GM06990 (cell line): Measurements from ENCODE around the gene RIMBP2.

Experiments
- DNase-seq: peaks from one replicate; pipeline ENCODE4 v3.0.0-alpha.2; 2011; ENCODE audit not compliant: insufficient read length; ENCODE audit errors: extremely low read depth
- H3K27me3 ChIP-seq: replicated peaks from 2 replicates; pipeline ENCODE4 v1.6.0; 2011; ENCODE audit warnings: low read length; ENCODE audit not compliant: control insufficient read depth, insufficient read depth
- H3K36me3 ChIP-seq: 2 replicates; pipeline ENCODE4 v1.5.1; 2011; ENCODE audit warnings: low read length; ENCODE audit not compliant: control insufficient read depth, insufficient read depth
- H3K4me3 ChIP-seq: replicated peaks from 2 replicates; pipeline ENCODE4 v1.5.1; 2011; ENCODE audit warnings: low read depth, mild to moderate bottlenecking, control low read depth, low read length
- TF ChIP-seq, protein P1 (sequence below): IDR thresholded peaks from 2 replicates; pipeline ENCODE4 v1.5.1; 2011; ENCODE audit warnings: low read length, control low read depth, mild to moderate bottlenecking, inconsistent platforms; ENCODE audit not compliant: insufficient read depth, poor library complexity, severe bottlenecking

Gene RIMBP2

DNA sequence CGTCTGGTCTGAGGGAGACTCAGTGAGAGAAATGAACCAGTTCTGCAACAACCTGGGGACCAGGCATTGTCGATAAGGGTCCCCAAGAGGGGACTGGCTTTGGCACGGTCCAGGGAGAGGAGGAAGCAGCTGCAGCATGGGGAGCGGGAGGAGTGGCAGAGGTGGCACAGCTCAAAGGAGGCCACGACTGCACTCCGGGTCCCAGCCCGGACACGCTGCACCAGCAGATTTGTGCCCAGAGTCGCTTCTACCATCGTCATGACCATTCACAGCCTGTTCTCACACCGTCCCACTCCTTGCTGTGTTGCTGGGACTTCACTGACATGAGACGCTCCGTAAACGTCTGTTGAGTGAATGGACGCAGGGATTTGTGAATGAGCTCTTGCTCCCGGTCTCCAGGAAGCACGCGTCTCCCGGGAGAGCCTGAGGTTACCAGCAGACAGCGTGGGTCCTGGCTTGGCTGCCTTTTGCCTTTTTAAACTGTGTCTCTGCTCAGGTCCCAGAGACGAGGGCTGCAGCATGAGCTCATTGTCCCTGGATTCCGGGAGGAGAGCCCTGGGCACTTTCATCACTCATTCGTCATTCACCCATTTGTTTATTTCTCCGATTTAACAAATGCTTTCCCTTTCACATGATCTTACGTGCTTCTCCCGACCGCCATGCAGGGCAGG, 241.4 kb downstream of the RIMBP2 start:
- Histone ChIP-seq H3K27me3 (no peaks in the 10 kb centered on the region), H3K36me3 (no peaks in the 10 kb centered on the region), H3K4me3 (no peak overlapping the region)
- DNase-seq = no peak
- TF ChIP-seq, protein P1, sequence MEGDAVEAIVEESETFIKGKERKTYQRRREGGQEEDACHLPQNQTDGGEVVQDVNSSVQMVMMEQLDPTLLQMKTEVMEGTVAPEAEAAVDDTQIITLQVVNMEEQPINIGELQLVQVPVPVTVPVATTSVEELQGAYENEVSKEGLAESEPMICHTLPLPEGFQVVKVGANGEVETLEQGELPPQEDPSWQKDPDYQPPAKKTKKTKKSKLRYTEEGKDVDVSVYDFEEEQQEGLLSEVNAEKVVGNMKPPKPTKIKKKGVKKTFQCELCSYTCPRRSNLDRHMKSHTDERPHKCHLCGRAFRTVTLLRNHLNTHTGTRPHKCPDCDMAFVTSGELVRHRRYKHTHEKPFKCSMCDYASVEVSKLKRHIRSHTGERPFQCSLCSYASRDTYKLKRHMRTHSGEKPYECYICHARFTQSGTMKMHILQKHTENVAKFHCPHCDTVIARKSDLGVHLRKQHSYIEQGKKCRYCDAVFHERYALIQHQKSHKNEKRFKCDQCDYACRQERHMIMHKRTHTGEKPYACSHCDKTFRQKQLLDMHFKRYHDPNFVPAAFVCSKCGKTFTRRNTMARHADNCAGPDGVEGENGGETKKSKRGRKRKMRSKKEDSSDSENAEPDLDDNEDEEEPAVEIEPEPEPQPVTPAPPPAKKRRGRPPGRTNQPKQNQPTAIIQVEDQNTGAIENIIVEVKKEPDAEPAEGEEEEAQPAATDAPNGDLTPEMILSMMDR = no peak

DNA sequence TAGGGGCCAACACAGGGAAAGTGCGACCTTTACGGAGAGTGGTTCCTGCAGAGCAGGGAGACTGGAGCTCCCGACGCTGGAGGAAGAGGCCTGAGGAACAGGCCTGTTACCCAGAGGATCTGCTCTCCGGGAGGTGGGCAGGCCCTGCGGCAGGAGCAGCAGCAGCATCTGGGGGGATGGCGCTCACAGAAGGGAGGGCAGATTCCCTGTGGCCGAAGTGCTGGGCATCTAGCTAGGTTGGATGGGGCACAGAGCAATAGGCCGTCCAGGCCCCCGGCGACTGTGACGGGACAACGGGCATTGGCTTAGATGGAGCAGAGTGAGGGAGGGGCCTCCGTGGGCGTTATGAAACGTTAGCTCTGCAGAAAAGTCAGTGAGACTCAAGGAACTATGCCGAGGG, 242.8 kb downstream of the RIMBP2 start:
- Histone ChIP-seq H3K36me3 (no peaks in the 10 kb centered on the region), H3K27me3 (no peaks in the 10 kb centered on the region), H3K4me3 (no peak overlapping the region)
- TF ChIP-seq, protein P1 = no peak
- no peak for DNase-seq

DNA sequence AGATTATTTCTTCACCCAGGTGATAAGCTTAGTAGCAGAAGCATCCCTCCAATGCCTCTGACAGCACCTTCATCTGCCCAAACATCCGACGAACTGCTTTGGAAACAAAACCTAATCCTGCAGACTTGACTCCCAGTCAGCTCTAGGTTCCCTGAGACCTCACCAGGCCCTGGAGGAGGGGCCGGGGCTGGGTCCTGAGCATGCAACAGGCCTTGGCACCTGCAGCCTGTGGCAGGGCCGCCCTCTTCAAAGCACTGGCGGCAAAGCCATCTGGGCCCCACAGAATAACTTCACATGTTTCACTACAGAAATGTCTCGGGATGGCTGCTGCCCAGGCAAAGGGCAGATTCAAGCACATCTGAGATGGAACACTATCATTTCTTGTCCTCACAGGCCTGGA, 245.1 kb downstream of the RIMBP2 start:
- H3K27me3 ChIP-seq = no peaks in the 10 kb centered on the region
- TF ChIP-seq, protein P1 = no peak
- no peak overlapping the region for H3K4me3 ChIP-seq
- no peak for DNase-seq
- H3K36me3 ChIP-seq = no peaks in the 10 kb centered on the region

DNA sequence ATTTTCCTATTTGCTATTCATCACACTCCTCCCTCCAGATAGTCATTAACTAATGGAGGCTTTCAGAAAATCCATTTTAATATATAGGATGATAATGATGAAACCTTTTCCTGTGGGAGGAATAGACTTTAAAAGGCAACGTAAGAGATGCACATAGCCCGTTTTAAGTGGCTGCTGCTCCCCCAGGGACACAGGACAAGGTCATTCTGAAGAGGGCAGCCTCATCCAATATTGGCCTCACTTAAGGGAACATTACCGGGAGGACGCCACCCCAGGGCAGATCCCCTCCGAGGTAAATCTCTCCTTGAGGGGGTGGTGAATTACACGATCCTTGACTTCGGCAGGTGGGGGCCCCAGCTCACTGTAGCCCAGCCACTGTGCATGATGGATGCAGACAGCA, 246.5 kb downstream of the RIMBP2 start:
- TF ChIP-seq, protein P1 = no peak
- H3K4me3 ChIP-seq = no peak overlapping the region
- no peaks in the 10 kb centered on the region for H3K36me3 ChIP-seq
- no peak for DNase-seq
- no peaks in the 10 kb centered on the region for H3K27me3 ChIP-seq

DNA sequence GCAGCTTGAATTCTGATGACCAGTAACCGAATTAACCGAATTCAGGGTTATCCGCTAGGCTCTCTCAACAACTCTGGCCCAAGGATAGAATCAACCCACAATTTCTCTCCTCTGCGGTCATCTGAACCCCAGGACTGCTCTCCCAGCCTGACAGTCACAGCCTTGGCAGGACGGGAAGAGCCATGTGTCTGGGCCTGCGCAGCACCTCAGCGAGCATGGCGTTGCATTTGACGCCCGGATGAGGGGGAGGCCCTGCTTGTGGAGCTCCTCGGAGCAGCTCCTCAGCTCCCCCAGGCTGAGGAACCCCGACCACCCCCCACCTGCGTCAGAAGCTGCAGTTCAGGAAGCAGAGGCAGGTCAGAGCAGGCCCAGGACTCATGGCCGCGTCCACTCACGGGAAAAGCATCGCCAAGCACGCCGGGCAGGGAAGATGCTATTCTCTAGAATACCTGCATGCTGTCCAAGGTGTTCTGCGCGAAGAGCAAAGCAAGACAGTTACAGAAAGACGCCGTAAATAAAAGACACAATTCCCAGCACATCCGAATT, 247.3 kb downstream of the RIMBP2 start:
- Histone ChIP-seq H3K27me3 (no peaks in the 10 kb centered on the region), H3K36me3 (no peaks in the 10 kb centered on the region), H3K4me3 (no peak overlapping the region)
- TF ChIP-seq, protein P1 = no peak
- DNase-seq = no peak
